Calu3 (cell line): ENCODE results near the gene ZFP91. TPM values are rescaled to one million over a fixed set of nuclear protein-coding genes. Genes with fewer than 3 reads are reported as not detected.

Source experiments
- BruUV-seq: library from RNA; stranded (reverse); fragments of 400-500 nt; replicated peaks from 2 replicates; lab custom pipeline; 2021; lab: Mats Ljungman, UMichigan
- CTCF ChIA-PET: fragments of 300-600 bp; sonication (Branson Sonifier 250); formaldehyde crosslinking; loops from one replicate; lab custom pipeline; 2022; ENCODE audit warnings: antibody characterized with exemption; lab: Charles Lee
- DNase-seq: peaks from one replicate; pipeline ENCODE4 v3.0.0; 2022
- H3K27ac Mint-ChIP-seq: one replicate; pipeline ENCODE4 v1.8.0; 2022; ENCODE audit warnings: mixed read lengths; ENCODE audit not compliant: unreplicated experiment
- H3K27me3 Mint-ChIP-seq: one replicate; pipeline ENCODE4 v1.8.0; 2022; ENCODE audit warnings: mixed read lengths; ENCODE audit not compliant: unreplicated experiment
- H3K36me3 Mint-ChIP-seq: one replicate; pipeline ENCODE4 v1.8.0; 2022; ENCODE audit warnings: mild to moderate bottlenecking, moderate library complexity, mixed read lengths; ENCODE audit not compliant: insufficient read depth, unreplicated experiment
- H3K4me1 Mint-ChIP-seq: one replicate; pipeline ENCODE4 v1.8.0; 2022; ENCODE audit warnings: mild to moderate bottlenecking, low read depth, mixed read lengths; ENCODE audit not compliant: unreplicated experiment
- H3K4me3 Mint-ChIP-seq: one replicate; pipeline ENCODE4 v1.8.0; 2022; ENCODE audit warnings: mild to moderate bottlenecking, low read depth, moderate library complexity, mixed read lengths; ENCODE audit not compliant: unreplicated experiment
- H3K9me3 Mint-ChIP-seq: one replicate; pipeline ENCODE4 v1.8.0; 2022; ENCODE audit warnings: low read depth, mixed read lengths; ENCODE audit not compliant: unreplicated experiment
- CTCF ChIP-seq: fragments of 200-600 bp; IDR thresholded peaks from one replicate; pipeline ENCODE4 v1.8.0; 2022; ENCODE audit warnings: antibody characterized with exemption; ENCODE audit not compliant: unreplicated experiment
- intact Hi-C: fragments of 100-400 bp; cut with micrococcal nuclease; formaldehyde crosslinking; loops from one replicate; pipeline ENCODE4 v1.10.0; 2022; ENCODE audit not compliant: unreplicated experiment
- total RNA-seq: library from RNA; stranded (reverse); gene quantifications from 2 replicates; pipeline ENCODE4 v1.2.3, GENCODE V29; 2022

ZFP91 gene
- total RNA-seq, 1 experiment from 2014 or later, result 61.5 TPM

GRCh38 chr11:58631378-58631777 is 52.5 kb downstream of the ZFP91 start:
- CTCF ChIA-PET, result no interaction called here
- H3K4me1 Mint-ChIP-seq, result peaks cover 18% of the 10 kb centered on the region
- no peak for TF ChIP-seq CTCF
- no TSS peak for BruUV-seq
- no peaks in the 10 kb centered on the region for H3K27me3 Mint-ChIP-seq
- intact Hi-C loops, result no loop called here
- DNase-seq, result no peak
- H3K36me3 Mint-ChIP-seq, result peaks cover 16% of the 10 kb centered on the region
- H3K4me3 Mint-ChIP-seq, result no peak overlapping the region
- no peaks in the 10 kb centered on the region for H3K9me3 Mint-ChIP-seq
- peak overlapping the region; percentile 20 for H3K27ac Mint-ChIP-seq

- Mint-ChIP-seq H3K9me3 (no peaks in the 10 kb centered on the region), H3K4me1 (peaks cover 6% of the 10 kb centered on the region), H3K27ac (no peak overlapping the region), H3K36me3 (peaks cover 16% of the 10 kb centered on the region), H3K4me3 (no peak overlapping the region), H3K27me3 (no peaks in the 10 kb centered on the region)
- TF ChIP-seq CTCF, result no peak
- CTCF ChIA-PET, result no interaction called here
- intact Hi-C loops, result no loop called here
- DNase-seq, result no peak
- BruUV-seq, result no TSS peak
Measured at GRCh38 chr11:58632510-58632909, 53.6 kb downstream of the ZFP91 start.

- H3K4me1 Mint-ChIP-seq, result no peaks in the 10 kb centered on the region
- H3K4me3 Mint-ChIP-seq, result no peak overlapping the region
- CTCF ChIA-PET, result no interaction called here
- no peak for DNase-seq
- no peak overlapping the region for H3K27ac Mint-ChIP-seq
- intact Hi-C loops, result no loop called here
- TF ChIP-seq CTCF, result no peak
- H3K36me3 Mint-ChIP-seq, result peaks cover 4% of the 10 kb centered on the region
- no peaks in the 10 kb centered on the region for H3K27me3 Mint-ChIP-seq
- no peaks in the 10 kb centered on the region for H3K9me3 Mint-ChIP-seq
- no TSS peak for BruUV-seq
Measured at GRCh38 chr11:58636587-58636986, 57.7 kb downstream of the ZFP91 start.

GRCh38 chr11:58637371-58637770 is 58.5 kb downstream of the ZFP91 start:
- no peaks in the 10 kb centered on the region for H3K9me3 Mint-ChIP-seq
- no peaks in the 10 kb centered on the region for H3K4me1 Mint-ChIP-seq
- no peak overlapping the region for H3K27ac Mint-ChIP-seq
- H3K27me3 Mint-ChIP-seq, result no peaks in the 10 kb centered on the region
- no peak overlapping the region for H3K4me3 Mint-ChIP-seq
- CTCF ChIA-PET, result no interaction called here
- intact Hi-C loops, result no loop called here
- BruUV-seq, result no TSS peak
- TF ChIP-seq CTCF, result no peak
- DNase-seq, result no peak
- no peaks in the 10 kb centered on the region for H3K36me3 Mint-ChIP-seq
